HG03139 (cell line): ENCODE measurements around the gene ABCD1.
"Not testable (repeated sequence)": the region's sequence is repeated elsewhere in the genome, so short reads cannot be mapped to it uniquely, and the experiment has no call there.

Source experiments
- ATAC-seq: cut with Tn5 transposase; IDR thresholded peaks from one replicate; pipeline ENCODE4 v1.9.1; 2021; ENCODE audit not compliant: unreplicated experiment

The ABCD1 gene

GRCh38 chrX:153693216-153694086, 31.2 kb upstream of the ABCD1 start:
- no peak for ATAC-seq

DNA sequence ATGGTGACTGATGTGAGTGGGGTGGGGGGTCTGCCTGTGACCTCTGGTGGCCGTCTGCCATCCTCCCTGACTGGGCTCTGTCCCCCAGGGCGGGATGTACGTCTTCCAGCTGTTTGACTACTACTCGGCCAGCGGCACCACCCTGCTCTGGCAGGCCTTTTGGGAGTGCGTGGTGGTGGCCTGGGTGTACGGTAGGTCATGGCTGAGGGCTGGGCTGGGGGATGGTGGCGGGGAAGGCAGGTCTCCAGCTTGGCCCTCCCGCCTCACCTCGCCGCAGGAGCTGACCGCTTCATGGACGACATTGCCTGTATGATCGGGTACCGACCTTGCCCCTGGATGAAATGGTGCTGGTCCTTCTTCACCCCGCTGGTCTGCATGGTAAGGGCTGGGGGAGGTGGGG, 30.4 kb upstream of the ABCD1 start:
- ATAC-seq, result not testable (repeated sequence)

- ATAC-seq, result no peak
Observed at GRCh38 chrX:153694687-153695270, 29.9 kb upstream of the ABCD1 start.

DNA sequence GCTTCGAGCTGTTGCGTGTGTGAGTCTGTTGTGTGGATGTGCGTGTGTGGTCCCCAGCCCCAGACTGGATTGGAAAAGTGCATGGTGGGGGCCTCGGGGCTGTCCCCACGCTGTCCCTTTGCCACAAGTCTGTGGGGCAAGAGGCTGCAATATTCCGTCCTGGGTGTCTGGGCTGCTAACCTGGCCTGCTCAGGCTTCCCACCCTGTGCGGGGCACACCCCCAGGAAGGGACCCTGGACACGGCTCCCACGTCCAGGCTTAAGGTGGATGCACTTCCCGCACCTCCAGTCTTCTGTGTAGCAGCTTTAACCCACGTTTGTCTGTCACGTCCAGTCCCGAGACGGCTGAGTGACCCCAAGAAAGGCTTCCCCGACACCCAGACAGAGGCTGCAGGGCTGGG, 28.6 kb upstream of the ABCD1 start:
- no peak for ATAC-seq

GRCh38 chrX:153696538-153696937, 28.1 kb upstream of the ABCD1 start:
- ATAC-seq, result not testable (repeated sequence)

GRCh38 chrX:153696986-153697722, 27.5 kb upstream of the ABCD1 start:
- not testable (repeated sequence) for ATAC-seq

DNA sequence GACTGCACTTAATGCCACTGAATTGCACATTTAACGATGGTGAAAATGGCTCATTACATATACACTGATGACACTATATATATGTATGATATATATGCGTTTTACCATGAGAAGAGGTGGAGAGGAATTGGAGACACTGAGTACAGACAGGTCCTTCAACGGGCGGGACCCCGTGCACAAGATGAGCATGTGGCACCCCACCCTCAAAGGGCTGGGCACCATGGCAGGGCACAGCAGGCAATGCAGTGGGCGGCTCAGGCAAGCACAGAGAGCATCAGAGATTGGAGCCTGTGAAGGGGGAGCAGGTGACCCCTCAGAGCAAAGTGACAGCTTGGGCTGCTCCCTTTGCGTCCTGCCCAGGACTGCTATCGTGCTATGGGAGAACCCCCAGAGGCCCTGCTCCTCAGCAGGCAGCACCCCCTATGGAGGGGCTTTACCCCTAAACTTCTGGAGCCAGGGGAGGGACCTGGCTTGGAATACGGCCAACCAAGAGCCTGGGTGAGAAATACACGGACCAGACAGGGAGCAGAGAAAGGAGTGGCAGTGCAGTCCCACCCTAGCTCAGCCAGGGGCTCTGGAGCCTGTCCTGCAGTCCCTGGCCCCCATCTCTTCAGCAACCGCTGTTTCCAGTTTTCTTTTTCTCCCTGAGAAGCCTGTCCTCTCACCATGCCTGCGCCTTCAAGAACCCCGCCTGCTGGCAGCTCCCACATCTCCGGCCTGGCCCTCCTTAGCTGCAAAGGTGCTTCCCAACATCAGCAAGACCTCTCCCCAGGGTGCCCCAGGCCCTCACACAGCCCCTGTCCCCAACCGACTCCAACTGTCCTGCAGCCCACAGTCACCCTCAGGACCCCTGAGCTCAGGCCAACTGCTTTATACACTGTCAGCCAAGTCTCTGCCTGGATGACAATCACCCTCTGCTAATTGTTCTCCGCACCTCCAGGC, 26.5 kb upstream of the ABCD1 start:
- no peak for ATAC-seq

DNA sequence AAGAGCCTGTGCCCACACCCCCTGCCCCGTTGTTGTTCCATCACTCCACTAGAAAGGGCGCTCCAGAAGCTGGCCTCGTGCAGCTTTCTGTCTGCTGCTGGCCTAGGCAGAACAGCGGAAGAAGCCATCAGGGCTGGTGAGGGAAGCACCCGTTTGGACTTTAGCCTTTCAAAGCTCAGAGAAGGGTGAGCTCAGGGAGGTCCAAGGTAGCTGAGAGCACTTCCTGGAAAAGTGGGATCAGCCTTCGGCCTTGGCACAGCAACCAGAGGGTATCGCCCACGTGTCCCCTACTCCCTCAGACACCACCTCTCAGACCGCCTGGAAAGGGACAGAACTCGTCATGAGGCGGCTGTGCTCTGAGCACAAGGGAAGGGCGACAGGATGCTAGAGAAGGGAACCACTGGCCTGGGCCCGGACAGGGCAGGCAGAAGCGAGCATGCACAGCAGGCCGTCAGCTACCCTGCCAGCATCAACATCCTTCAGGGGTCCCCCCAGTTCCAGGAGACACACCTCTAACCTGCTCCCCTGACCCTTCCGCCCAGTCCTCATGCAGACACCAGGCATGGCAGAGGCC, 25.4 kb upstream of the ABCD1 start:
- ATAC-seq, result not testable (repeated sequence)

DNA sequence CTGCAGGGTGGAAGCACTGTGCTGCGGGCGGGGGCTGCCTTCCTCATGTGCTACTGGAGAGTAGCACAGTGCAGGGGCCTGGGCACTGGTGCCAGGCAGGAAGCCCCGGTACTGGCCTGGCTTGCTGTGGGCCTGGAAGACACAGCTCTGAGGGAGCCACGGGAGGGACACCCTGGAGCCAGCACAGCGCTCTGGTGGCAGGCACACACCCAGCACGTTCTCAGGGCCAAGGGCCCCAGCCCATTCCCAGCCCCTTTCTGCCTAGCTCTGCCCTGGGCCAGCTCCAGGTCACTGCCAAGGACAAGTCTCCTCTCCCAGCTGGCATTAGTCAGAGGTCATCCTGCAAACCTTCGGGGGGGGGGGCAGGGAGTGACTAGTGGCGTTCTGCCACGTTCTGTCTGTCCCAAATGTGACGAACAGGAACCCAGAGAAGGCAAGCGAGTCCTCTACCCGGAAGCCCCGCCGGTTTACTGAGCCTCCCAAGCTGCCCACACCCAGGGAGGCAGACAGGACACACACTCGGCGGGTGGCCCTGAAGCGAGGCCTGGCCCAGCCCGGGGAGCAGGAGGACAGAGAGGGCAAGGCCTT, 24.8 kb upstream of the ABCD1 start:
- ATAC-seq, result not testable (repeated sequence)

- ATAC-seq, result no peak
Observed at GRCh38 chrX:153700376-153700945, 24.2 kb upstream of the ABCD1 start.

DNA sequence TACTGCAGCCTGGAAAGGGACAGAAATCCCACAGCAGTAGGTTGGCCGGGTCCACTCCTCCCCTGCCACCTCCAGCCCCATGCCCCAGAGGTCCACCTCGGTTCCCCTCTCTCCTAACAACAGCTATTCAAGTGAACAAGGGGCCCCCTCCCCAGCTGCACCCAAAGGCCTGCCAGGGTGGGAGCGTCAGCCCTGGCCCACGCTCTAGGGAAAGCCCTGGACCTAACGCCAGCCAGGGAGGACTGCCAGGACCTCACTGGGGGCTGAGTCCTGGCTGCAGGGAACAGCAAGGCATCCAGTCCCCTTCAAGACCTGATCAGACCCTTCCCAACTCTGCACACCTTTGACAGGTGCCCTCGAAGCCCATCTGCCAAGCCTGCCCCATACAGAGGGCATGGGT, 23.7 kb upstream of the ABCD1 start:
- no peak for ATAC-seq

DNA sequence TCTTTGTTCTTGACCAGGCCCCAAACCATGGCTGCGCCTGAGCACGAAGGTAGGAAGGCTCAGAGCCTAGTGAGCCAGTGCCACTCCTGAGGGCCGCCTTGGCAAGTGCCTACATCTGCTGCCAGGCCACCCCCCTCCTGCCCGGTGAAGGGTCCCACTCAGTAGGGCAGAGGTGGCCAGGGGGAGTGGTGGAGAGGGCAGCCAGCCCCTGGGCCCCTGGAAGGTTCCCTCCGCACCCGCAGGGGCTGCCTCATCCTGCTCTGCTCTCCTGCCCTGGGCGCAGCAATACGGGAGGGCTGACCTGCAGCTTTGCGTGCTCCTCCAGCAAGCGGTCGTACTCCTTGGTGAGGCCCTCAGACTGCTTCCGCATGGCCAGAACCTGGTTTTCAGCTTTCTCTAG, 22.9 kb upstream of the ABCD1 start:
- no peak for ATAC-seq

- ATAC-seq, result no peak
Observed at GRCh38 chrX:153702336-153703035, 22.2 kb upstream of the ABCD1 start.

GRCh38 chrX:153703036-153703370, 21.7 kb upstream of the ABCD1 start:
- no peak for ATAC-seq

DNA sequence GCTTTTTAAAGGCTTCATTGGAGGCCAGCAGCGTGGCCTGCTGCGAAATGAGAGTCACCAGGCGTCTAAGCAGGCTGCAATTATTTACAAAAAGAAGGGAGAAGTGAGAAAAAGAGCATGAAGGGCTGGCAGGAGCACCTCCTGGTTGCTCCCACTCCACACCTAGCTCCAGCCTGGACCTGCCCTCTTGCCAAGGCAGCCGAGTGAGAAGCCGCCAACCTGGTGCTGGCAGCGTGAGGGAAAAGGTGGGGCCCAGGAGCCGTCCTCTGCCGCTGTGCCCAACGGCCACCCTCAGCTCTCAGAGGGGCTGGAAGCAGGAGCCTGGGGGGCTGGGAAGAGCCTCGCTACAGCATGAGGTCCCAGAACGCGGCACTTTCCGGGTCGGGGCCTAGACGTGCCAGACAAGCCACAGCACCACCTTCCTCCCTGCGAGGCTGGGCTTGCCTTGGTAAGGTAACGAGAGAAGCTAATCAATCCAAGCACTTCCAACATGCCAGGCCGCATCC, 20.6 kb upstream of the ABCD1 start:
- ATAC-seq, result no peak

DNA sequence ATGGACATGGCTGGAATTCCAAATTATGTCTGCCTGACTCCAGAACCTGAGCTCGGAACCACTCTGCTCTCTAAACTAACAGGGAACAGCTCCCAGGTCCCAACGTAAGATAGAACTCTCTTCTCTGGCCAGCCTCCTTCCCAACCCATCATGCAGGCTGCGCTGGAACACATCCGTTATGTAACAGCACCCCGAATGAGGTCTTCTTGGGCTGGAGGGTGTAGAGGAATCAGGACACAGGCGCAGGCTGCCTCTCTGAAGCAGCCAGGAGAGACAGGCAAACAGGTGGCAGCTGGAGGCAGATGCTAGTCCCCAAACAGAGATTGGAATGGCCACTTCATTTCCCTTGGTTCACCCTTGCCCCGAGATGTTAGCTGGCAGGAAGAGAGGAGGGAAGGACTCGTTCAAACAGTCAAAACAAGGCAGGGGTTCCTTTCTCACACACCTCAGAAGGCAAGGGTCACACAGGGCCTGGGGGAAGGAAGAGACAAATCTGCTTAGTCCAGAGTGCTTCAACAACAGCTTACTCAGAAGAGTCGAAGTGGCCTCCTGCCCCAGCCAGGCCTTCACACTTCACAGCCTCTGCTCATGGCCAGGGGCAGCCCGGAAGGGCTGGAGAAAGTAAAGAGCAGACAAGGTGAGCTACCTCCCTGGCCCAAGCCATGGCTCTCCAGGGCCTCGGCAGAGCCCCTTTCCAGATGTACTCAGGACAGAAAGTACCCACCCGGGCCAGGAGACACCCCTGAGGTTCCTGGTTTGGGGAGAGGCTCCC, 19.8 kb upstream of the ABCD1 start:
- not testable (repeated sequence) for ATAC-seq

GRCh38 chrX:153705403-153706060, 19.1 kb upstream of the ABCD1 start:
- ATAC-seq, result not testable (repeated sequence)

- no peak for ATAC-seq
Observed at GRCh38 chrX:153706799-153707198, 17.9 kb upstream of the ABCD1 start.
